Measurements from ENCODE around the gene EN2.

EN2 gene

DNA sequence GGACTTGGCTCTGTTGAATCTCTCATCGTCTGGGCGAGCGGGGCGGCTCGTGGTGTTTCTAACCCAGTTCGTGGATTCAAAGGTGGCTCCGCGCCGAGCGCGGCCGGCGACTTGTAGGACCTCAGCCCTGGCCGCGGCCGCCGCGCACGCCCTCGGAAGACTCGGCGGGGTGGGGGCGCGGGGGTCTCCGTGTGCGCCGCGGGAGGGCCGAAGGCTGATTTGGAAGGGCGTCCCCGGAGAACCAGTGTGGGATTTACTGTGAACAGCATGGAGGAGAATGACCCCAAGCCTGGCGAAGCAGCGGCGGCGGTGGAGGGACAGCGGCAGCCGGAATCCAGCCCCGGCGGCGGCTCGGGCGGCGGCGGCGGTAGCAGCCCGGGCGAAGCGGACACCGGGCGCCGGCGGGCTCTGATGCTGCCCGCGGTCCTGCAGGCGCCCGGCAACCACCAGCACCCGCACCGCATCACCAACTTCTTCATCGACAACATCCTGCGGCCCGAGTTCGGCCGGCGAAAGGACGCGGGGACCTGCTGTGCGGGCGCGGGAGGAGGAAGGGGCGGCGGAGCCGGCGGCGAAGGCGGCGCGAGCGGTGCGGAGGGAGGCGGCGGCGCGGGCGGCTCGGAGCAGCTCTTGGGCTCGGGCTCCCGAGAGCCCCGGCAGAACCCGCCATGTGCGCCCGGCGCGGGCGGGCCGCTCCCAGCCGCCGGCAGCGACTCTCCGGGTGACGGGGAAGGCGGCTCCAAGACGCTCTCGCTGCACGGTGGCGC lies at the start of gene EN2:
Gene EN2, plus strand, starts transcription at position 19 of the 767 bp plus-strand sequence. Its CDS starts 249 bp downstream, at position 268.
- Histone ChIP-seq H3K27me3 (ENCODE audit: control insufficient read depth, insufficient read depth, low read length) (peaks cover 98% of the 10 kb centered on the region), H3K36me3 (ENCODE audit: control insufficient read depth, insufficient read depth, low read length) (no peaks in the 10 kb centered on the region), H3K9me3 (ENCODE audit: control insufficient read depth, insufficient read depth, low read length) (no peaks in the 10 kb centered on the region), H3K4me3 (ENCODE audit: low read depth, low read length) (no peak within 1 kb of the TSS; the same call in 1 of the 2 replicates), H3K4me1 (ENCODE audit: control insufficient read depth, insufficient read depth, low read length) (peaks cover 8% of the 10 kb centered on the region), H3K27ac (ENCODE audit: low read depth, low read length) (no peak within 1 kb of the TSS), H3K9ac (ENCODE audit: low read depth, low read length) (no peak within 1 kb of the TSS)

- no peaks in the 10 kb centered on the region for H3K9me3 ChIP-seq (ENCODE audit: control insufficient read depth, insufficient read depth, low read length)
- no peak overlapping the region for H3K9ac ChIP-seq (ENCODE audit: low read depth, low read length)
- peaks cover 8% of the 10 kb centered on the region; the same call in 1 of the 2 replicates for H3K4me1 ChIP-seq (ENCODE audit: control insufficient read depth, insufficient read depth, low read length)
- H3K4me3 ChIP-seq (ENCODE audit: low read depth, low read length), result no peak overlapping the region
- peaks cover 33% of the 10 kb centered on the region for H3K27me3 ChIP-seq (ENCODE audit: control insufficient read depth, insufficient read depth, low read length)
- H3K27ac ChIP-seq (ENCODE audit: low read depth, low read length), result no peak overlapping the region
- no peaks in the 10 kb centered on the region for H3K36me3 ChIP-seq (ENCODE audit: control insufficient read depth, insufficient read depth, low read length)
Measured at GRCh38 chr7:155408651-155409586, 49.0 kb upstream of the EN2 start.

DNA sequence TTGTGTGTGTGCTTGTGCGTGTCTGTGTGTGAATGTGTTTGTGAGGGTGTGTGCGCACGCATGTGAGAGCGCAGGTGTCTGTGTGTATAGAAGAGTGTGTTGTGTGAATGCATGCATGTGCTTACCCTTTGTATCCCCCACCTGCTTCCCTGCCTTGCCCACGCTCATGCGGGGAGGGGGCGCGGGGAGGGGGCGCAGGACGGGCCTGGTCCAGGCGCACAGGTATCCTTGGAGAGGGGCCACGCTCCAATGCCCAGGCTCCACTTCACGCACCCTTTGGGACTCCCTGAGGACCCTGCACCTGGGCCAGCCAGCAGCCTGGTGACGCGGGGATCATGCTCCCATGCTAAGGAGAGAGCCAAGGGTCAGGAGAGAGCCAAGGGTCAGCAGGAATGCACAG lies 47.9 kb upstream of the EN2 start:
- H3K27me3 ChIP-seq (ENCODE audit: control insufficient read depth, insufficient read depth, low read length), result peaks cover 30% of the 10 kb centered on the region

DNA sequence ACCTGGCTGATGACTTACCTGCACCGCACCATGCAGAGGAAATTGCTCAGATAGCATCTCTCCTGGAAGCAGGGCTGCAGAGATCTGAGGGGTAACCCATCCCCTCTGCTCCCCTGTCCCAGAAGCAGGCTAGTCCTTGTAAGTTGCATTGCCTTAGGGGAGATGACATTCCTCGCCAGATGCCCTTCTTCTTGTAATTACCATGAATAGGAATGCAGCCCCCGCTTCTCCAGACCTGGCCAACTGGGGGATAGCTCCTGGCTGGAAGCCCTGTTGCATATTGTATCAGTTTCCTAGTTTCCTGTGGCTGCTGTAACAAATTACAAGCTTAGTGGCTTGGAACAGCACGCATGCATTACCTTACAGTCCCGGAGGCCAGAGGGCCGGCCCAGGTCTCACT lies 47.5 kb upstream of the EN2 start:
- no peak overlapping the region for H3K9ac ChIP-seq (ENCODE audit: low read depth, low read length)
- H3K27me3 ChIP-seq (ENCODE audit: control insufficient read depth, insufficient read depth, low read length), result peaks cover 29% of the 10 kb centered on the region
- H3K36me3 ChIP-seq (ENCODE audit: control insufficient read depth, insufficient read depth, low read length), result no peaks in the 10 kb centered on the region
- H3K4me1 ChIP-seq (ENCODE audit: control insufficient read depth, insufficient read depth, low read length), result peaks cover 8% of the 10 kb centered on the region; the same call in 1 of the 2 replicates
- no peaks in the 10 kb centered on the region for H3K9me3 ChIP-seq (ENCODE audit: control insufficient read depth, insufficient read depth, low read length)
- H3K4me3 ChIP-seq (ENCODE audit: low read depth, low read length), result no peak overlapping the region
- H3K27ac ChIP-seq (ENCODE audit: low read depth, low read length), result no peak overlapping the region

More for the DNA sequence above, 47.9 kb upstream of the EN2 start:
- Histone ChIP-seq H3K36me3 (ENCODE audit: control insufficient read depth, insufficient read depth, low read length) (no peaks in the 10 kb centered on the region), H3K27ac (ENCODE audit: low read depth, low read length) (no peak overlapping the region), H3K9ac (ENCODE audit: low read depth, low read length) (no peak overlapping the region), H3K4me1 (ENCODE audit: control insufficient read depth, insufficient read depth, low read length) (peaks cover 8% of the 10 kb centered on the region; the same call in 1 of the 2 replicates), H3K4me3 (ENCODE audit: low read depth, low read length) (no peak overlapping the region), H3K9me3 (ENCODE audit: control insufficient read depth, insufficient read depth, low read length) (no peaks in the 10 kb centered on the region)

- Histone ChIP-seq H3K9ac (ENCODE audit: low read depth, low read length) (no peak overlapping the region), H3K36me3 (ENCODE audit: control insufficient read depth, insufficient read depth, low read length) (no peaks in the 10 kb centered on the region), H3K9me3 (ENCODE audit: control insufficient read depth, insufficient read depth, low read length) (no peaks in the 10 kb centered on the region), H3K27me3 (ENCODE audit: control insufficient read depth, insufficient read depth, low read length) (peaks cover 29% of the 10 kb centered on the region), H3K4me1 (ENCODE audit: control insufficient read depth, insufficient read depth, low read length) (peaks cover 8% of the 10 kb centered on the region; the same call in 1 of the 2 replicates), H3K4me3 (ENCODE audit: low read depth, low read length) (no peak overlapping the region), H3K27ac (ENCODE audit: low read depth, low read length) (no peak overlapping the region)
Measured at GRCh38 chr7:155411718-155412415, 46.1 kb upstream of the EN2 start.

DNA sequence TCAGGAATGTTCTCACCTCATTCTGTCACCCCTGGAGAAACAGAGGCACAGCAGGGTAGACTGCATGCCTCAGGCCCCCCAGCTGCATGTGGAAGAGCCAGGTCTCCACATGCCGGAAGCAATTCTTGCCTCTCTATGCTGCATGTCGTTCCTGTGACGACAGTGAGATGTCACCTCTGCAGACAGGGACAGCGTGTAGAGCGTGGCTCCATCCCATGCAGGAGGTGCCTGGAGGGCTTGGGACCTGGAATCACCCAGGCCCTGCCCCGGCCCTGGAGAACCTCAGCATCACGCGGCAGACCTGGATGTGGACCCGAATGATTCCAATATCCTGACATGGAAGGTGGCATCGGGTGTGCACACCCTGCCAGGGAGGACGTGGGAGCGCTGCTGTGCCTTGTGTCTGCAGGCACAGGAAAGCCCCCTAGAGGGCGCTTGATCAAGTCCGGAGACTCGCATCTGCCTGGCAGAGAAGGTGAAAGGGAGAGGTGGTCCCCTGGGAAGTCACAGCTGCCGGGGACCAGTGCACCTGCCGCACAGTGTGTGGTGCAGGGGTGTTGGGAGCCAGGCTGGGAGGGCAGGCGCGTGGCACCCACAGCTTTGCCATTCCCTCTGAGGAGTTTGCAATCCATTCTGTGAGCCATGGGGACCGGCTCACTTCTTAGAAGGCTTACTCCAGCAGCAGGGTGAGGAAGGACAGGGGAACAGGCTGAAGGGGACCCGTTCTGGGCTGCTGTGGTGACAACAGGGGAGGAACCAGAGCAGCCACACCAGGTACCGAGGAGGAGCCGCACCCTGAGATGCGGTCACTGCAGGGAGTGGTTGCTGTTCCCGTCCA lies 45.3 kb upstream of the EN2 start:
- Histone ChIP-seq H3K9me3 (ENCODE audit: control insufficient read depth, insufficient read depth, low read length) (no peaks in the 10 kb centered on the region), H3K4me1 (ENCODE audit: control insufficient read depth, insufficient read depth, low read length) (peaks cover 8% of the 10 kb centered on the region; the same call in 1 of the 2 replicates), H3K36me3 (ENCODE audit: control insufficient read depth, insufficient read depth, low read length) (no peaks in the 10 kb centered on the region), H3K27ac (ENCODE audit: low read depth, low read length) (no peak overlapping the region), H3K4me3 (ENCODE audit: low read depth, low read length) (no peak overlapping the region), H3K27me3 (ENCODE audit: control insufficient read depth, insufficient read depth, low read length) (peaks cover 29% of the 10 kb centered on the region), H3K9ac (ENCODE audit: low read depth, low read length) (no peak overlapping the region)

DNA sequence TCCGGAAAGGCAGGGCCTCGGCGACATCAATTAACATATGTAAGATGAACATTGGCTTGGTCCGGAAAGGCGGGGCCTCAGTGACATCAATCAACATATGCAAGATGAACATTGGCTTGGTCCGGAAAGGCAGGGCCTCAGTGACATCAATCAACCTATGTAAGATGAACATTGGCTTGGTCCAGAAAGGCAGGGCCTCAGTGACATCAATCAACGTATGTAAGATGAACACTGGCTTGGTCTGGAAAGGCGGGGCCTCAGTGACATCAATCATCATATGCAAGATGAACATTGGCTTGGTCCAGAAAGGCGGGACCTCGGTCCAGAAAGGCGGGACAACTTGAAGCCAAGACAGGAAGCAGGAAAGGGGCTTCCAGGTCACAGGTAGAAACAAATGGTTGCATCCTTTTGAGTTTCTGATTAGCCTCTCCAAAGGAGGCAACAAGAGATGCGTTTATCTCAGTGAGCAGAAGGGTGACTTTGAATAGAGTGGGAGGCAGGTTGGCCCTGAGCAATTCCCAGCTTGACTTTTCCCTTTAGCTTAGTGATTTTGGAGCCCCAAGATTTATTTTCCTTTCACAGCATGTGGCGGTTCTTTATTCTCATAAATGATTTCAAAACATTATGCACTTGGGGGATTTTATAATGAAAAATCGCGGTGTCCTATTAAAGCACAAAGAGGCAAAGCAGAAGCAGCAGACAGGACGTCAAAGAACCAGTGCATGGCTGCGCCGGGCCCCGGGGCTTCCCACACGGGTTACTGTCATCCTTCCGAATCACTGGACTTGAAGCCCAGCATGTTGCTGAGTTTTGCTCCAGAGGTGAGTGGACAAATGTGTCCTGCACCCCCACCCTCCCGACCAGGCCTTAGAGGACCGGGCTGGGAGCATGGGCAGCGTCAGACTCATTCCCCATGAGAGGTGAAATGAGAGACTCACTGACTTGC lies 43.1 kb upstream of the EN2 start:
- Histone ChIP-seq H3K4me1 (ENCODE audit: control insufficient read depth, insufficient read depth, low read length) (no peaks in the 10 kb centered on the region; the same call in 1 of the 2 replicates), H3K9ac (ENCODE audit: low read depth, low read length) (no peak overlapping the region), H3K9me3 (ENCODE audit: control insufficient read depth, insufficient read depth, low read length) (no peaks in the 10 kb centered on the region), H3K27ac (ENCODE audit: low read depth, low read length) (no peak overlapping the region), H3K36me3 (ENCODE audit: control insufficient read depth, insufficient read depth, low read length) (no peaks in the 10 kb centered on the region), H3K4me3 (ENCODE audit: low read depth, low read length) (no peak overlapping the region), H3K27me3 (ENCODE audit: control insufficient read depth, insufficient read depth, low read length) (peaks cover 22% of the 10 kb centered on the region)

GRCh38 chr7:155416646-155417380 lies 41.1 kb upstream of the EN2 start:
- H3K27ac ChIP-seq (ENCODE audit: low read depth, low read length), result no peak overlapping the region
- H3K9me3 ChIP-seq (ENCODE audit: control insufficient read depth, insufficient read depth, low read length), result no peaks in the 10 kb centered on the region
- no peak overlapping the region for H3K9ac ChIP-seq (ENCODE audit: low read depth, low read length)
- H3K36me3 ChIP-seq (ENCODE audit: control insufficient read depth, insufficient read depth, low read length), result no peaks in the 10 kb centered on the region
- H3K27me3 ChIP-seq (ENCODE audit: control insufficient read depth, insufficient read depth, low read length), result peaks cover 16% of the 10 kb centered on the region
- no peak overlapping the region for H3K4me3 ChIP-seq (ENCODE audit: low read depth, low read length)
- H3K4me1 ChIP-seq (ENCODE audit: control insufficient read depth, insufficient read depth, low read length), result no peaks in the 10 kb centered on the region; the same call in 1 of the 2 replicates

DNA sequence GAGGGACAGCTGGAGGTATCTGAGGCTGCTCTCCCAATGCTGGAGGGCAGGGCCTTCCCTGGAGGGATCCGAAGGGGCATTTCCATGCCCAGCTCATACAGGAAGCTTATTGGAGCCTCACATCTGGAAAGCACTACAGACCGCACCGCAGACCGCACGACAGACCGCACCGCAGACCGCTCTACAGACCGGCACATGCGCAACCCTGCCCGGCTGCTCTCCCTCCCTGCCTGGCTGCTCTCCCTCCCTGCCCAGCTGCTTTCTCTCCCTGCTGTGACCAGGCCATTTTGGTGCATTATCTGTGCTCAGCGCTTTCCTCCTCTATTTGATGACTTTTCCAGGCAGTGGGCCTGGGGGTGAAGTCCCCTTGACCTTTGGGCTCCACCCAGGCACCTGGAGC lies 39.6 kb upstream of the EN2 start:
- Histone ChIP-seq H3K4me3 (ENCODE audit: low read depth, low read length) (no peak overlapping the region), H3K9ac (ENCODE audit: low read depth, low read length) (no peak overlapping the region), H3K36me3 (ENCODE audit: control insufficient read depth, insufficient read depth, low read length) (no peaks in the 10 kb centered on the region), H3K4me1 (ENCODE audit: control insufficient read depth, insufficient read depth, low read length) (no peaks in the 10 kb centered on the region; the same call in 1 of the 2 replicates), H3K9me3 (ENCODE audit: control insufficient read depth, insufficient read depth, low read length) (no peaks in the 10 kb centered on the region), H3K27me3 (ENCODE audit: control insufficient read depth, insufficient read depth, low read length) (0 out of 2 replicates have a peak, but pooled peaks cover 2% of the 10 kb centered on the region), H3K27ac (ENCODE audit: low read depth, low read length) (no peak overlapping the region)

Measured in HUES48 (cell line).